ENCODE measurements around the gene PVALEF.

The PVALEF gene

GRCh38 chr17:81194225-81194760 is 29.0 kb downstream of the PVALEF start:
- DNase-seq (ENCODE audit: insufficient read length, low spot score) (no peak), FAIRE-seq (no peak)

- no peak for FAIRE-seq
These were observed 29.9 kb downstream of the PVALEF start for GRCh38 chr17:81194941-81195901.

DNA sequence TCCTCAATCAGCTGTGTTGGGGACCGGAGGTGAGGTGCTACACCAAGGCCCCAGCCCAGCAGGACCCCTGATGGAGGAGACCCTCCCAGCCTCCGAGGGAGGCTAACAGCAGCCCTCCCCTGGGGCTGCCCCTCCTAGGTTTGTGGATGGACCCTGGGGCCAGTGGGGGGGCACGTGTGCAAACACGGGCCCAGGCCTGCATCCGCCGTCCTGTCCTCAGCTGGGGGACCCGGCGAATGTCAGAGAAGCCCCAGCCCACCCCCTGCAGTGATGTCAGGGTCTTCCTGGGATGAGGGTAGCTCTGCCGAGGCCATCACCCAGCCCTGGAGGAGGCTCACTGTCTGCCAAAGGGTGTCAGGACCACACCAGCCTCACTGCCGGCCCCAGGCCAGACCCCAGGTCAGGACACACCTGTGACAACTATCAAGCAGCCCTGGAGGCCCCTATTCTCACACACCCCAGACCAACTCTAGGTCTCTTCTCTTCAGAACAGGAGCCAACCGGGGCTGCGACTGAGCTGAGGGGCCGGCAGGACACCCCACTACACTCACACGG is 30.7 kb downstream of the PVALEF start:
- FAIRE-seq (no peak), DNase-seq (ENCODE audit: insufficient read length, low spot score) (no peak)

More at GRCh38 chr17:81194941-81195901, 29.9 kb downstream of the PVALEF start:
- no peak for DNase-seq (ENCODE audit: insufficient read length, low spot score)

- FAIRE-seq (no peak), DNase-seq (ENCODE audit: insufficient read length, low spot score) (no peak)
These were observed 31.4 kb downstream of the PVALEF start for GRCh38 chr17:81196505-81197408.

DNA sequence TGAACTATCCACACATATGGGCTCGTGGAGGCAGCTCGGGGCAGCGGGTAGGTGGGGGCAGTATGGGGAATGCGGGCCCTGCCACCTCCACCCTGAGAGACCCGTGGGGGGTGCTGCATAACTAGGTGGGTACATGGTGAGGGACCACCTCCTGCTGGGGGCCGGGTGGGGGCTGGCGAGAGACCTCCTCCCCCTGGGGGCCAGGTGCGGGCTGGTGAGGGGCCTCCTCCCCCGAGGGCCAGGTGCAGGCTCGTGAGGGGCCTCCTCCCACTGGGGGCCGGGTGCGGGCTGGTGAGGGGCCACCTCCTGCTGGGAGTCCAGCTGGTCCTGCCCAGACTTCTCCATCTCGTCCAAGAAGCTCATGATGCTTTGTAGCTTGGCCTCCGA is 32.1 kb downstream of the PVALEF start:
- DNase-seq (ENCODE audit: insufficient read length, low spot score) (no peak), FAIRE-seq (no peak)

GRCh38 chr17:81197831-81198490 is 32.7 kb downstream of the PVALEF start:
- FAIRE-seq = no peak
- no peak for DNase-seq (ENCODE audit: insufficient read length, low spot score)

DNA sequence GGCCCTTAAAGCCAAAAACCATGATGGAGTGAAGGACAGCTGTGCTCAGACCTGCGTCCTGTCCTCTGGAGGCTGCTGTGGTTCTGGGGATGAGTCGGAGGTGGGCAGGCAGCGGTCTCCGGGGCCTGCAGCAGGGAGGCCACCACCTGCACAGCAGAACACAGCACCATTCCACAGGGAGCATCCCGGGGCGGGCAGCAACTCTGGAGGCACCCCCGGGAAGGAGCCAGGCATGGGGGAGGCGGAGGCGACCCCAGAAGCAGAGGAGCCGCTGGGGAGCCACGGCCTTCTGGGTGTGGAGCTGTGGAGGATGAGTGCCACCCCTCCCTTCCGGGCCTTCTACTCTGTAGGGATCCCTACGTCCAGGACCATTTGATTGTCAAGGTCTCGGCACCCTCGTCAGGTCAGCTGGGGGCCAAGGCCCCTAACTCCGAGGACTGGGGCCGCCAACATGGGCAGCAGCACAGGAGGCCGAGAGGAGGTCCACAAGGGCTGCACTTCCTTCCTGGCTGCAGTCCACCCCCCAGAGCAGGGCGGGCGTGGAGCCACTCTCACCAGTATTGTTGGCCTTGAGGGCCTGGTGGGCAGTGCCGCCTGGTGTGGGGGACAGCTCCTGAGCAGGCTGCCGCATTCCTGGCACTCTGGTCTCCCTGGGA is 33.6 kb downstream of the PVALEF start:
- FAIRE-seq (no peak), DNase-seq (ENCODE audit: insufficient read length, low spot score) (no peak)

DNA sequence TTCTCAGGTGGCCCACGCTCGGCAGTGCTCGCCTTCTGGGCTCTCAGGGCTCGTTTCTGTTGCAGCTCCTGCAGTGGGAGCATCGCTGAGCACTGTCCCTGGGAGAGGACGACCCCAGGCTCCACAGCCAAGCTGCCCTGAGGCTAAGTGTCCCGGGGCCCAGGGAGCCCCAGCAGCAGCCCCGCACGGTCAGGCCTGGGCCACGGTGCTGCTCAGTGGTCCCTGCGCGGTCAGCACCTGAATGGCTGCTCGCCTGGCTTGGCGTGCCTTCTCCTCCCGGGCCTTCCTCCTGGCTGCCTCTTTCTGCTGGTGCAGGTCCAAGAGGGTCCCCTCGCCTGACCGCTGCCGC is 34.1 kb downstream of the PVALEF start:
- FAIRE-seq (no peak), DNase-seq (ENCODE audit: insufficient read length, low spot score) (no peak)

DNA sequence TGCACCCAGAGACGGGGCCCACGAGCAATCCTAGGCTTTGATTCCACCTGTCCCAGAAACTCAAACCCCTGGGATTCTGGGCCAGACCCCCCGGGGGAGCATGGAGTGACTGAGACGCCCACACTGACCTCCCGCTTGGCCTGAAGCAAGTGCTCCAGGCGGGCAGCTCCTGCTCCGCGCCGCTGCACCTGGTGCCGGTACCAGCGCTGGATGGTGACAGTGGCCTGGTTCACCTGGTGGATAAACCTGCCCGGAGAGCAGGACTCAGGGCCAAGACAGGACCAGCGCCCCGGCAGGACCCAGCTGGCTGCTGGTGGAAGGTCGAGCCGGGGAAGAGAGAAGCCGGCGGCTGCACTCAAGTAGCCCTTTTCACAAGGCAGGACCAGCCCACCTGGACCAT is 34.9 kb downstream of the PVALEF start:
- FAIRE-seq (no peak), DNase-seq (ENCODE audit: insufficient read length, low spot score) (no peak)

GRCh38 chr17:81200695-81201580 is 35.6 kb downstream of the PVALEF start:
- FAIRE-seq (no peak), DNase-seq (ENCODE audit: insufficient read length, low spot score) (peak; percentile 40)

DNA sequence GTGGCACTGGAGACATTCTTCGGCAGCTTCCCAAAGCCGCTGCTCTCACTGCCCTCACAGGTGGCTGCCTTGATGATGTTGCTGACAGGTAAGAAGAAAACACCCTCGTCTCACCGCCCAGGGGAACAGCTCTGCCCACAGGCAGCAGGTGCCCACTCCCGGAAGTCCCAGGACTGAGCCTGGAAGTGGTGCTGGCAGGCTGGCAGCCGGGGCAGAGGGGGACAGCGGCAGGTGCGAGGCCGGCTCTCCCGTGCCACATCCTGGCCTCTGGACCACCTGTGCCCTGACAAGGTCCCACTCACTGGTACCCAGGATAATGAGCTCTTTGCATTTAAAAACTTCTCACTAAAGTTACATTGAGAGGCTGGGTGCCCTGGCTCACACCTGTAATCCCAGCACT is 37.0 kb downstream of the PVALEF start:
- DNase-seq (ENCODE audit: insufficient read length, low spot score) (no peak), FAIRE-seq (no peak)

DNA sequence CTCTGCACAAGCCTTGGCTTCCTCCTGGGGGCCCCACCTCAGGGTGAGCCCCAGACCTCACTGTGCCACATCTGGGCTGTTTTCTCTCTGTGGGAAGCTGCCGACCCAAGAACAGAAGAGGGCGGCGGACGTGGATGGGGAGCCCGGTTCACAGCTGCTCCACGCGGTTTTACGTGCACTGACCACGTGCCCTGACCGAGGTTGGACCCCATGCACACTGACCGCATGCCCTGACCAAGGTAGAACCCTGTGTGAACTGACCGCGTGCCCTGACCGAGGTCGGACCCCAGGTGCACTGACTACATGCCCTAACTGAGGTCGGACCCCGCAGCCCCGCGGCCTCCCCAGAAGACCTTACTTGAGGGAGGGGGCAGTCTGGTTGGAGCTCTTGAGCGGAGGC is 37.8 kb downstream of the PVALEF start:
- FAIRE-seq = no peak

GRCh38 chr17:81204578-81204977 is 39.3 kb downstream of the PVALEF start:
- DNase-seq (ENCODE audit: insufficient read length, low spot score) (no peak), FAIRE-seq (no peak)

More for the DNA sequence above, 37.8 kb downstream of the PVALEF start:
- DNase-seq (ENCODE audit: insufficient read length, low spot score) = no peak

- FAIRE-seq (no peak), DNase-seq (ENCODE audit: insufficient read length, low spot score) (no peak)
These were observed 40.9 kb downstream of the PVALEF start for GRCh38 chr17:81206166-81206565.

DNA sequence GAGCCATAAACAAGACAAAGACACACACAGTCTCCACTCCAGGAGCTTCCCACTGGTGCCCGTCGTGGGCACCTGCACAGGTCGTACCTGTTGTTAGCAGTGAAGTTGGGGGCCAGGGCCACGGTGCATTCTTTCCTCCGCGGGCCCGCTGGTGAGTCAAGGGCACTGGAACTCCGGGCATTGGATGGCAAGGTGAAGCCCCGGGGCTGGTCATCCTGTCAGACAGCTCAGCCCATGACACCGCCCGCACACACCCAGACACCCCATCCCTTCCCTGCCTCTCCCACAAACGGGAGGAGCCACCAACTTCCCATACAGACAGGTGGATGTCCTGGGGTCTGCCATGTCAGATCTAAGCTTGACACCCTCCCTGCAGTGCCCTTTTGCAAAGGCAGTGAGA is 41.4 kb downstream of the PVALEF start:
- no peak for DNase-seq (ENCODE audit: insufficient read length, low spot score)
- no peak for FAIRE-seq

- no peak for DNase-seq (ENCODE audit: insufficient read length, low spot score)
- FAIRE-seq = peak; percentile 98
These were observed 42.6 kb downstream of the PVALEF start for GRCh38 chr17:81207610-81208581.

DNA sequence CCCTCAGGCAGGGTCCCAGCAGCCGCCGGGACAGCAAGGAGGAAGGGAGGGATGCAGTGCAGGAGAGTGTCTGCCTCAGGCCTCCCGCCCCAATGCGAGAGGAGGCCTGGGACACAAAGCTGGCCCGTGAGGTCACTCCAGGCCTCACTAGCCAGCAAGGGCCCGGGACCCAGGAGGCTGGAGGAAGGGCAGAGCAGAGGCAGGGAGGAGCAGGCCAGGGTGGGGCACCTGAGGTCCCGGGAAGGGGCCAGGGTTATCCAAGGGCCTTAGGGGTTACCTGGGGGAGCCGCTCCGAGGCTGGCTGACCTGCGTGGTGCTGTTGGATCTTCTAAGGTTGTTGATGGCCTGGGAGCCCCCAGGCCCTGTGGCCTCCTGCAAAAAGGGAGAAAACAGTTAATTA is 43.3 kb downstream of the PVALEF start:
- FAIRE-seq = no peak
- DNase-seq (ENCODE audit: insufficient read length, low spot score) = no peak

GRCh38 chr17:81209141-81209540 is 43.8 kb downstream of the PVALEF start:
- no peak for FAIRE-seq
- DNase-seq (ENCODE audit: insufficient read length, low spot score) = no peak
